SHP77 treated with DMSO at 0.1 percent for 48 hours (cell line): ENCODE data around the gene TEX52.
"Not testable (repeated sequence)": the region's sequence is repeated elsewhere in the genome, so short reads cannot be mapped to it uniquely, and the experiment has no call there.

ENCODE experiments used
- DNase-seq: peaks from one replicate; lab custom pipeline; 2025; lab: John Stamatoyannopoulos, UW

TEX52 gene

DNA sequence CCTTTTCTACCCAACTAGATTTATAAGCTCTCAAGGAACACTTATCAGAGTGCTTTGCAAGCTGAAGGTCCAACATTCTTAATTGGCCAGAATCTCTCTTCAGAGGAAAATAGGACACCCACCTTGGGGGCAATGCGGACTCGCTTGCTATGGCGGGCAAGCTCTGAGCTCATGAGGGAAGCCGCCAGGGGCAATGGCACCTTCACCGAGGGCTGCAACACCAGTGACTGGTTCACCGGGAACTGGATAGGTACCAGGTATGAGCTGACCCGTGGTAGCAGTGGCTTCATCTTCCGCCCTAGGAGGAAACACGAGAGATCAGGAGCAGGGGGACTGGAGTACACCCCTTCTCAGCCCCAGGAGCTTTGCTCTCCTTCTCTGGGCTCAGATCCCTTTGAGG is 7.4 kb upstream of the TEX52 start:
- no peak for DNase-seq

DNA sequence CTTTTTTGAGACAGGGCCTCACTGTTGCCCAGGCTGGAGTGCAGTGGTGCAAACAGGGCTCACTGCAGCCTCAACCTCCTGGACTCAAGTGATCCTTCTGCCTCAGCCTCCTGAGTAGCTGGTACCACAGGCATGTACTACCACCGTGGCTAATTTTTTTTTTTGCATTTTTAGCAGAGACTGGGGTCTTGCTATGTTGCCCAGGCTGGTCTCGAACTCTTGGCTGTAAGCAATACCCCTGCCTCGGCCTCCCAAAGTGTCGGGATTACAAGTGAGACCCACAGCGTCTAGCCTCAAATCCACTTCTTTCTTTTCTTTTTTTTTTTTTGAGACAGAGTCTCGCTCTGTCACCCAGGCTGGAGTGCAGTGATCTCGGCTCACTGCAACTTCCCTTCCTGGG is 6.6 kb upstream of the TEX52 start:
- not testable (repeated sequence) for DNase-seq

DNA sequence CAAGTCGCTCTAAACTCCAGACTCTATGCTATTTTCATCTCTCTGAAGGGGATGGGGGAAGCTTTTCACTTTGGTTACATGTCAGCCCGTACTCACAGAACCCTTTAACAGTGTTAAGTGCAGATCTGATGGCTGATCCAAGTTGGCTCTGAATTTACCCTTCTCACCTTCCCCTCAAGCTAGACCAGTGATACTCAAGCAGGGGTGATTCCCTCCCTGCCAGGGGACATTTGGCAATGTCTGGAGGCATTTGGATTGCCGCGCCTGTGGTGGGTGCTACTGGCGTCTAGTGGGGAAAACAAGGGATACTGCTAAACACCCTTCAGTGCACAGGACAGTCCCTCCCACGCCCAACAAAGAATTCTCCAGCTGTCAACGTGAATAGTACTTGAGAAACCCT is 6.0 kb upstream of the TEX52 start:
- no peak for DNase-seq

DNA sequence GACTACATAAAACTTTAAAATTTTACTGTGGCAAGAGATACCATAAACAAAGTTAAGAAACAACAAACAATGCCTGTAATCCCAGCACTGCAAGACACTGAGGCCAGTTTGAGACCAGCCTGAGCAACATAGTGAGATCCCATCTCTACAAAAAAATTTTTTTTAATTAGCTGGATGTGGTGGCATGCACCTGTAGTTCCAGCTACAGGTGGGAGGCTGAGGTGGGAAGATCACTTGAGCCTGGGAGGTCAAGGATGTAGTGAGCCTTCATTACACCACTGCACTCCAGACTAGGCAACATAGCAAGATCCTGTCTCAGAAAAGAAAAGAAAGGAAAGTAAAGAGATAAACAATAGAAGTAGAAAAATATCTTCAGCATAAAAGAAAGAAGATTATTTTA is 3.3 kb upstream of the TEX52 start:
- DNase-seq, result no peak

DNA sequence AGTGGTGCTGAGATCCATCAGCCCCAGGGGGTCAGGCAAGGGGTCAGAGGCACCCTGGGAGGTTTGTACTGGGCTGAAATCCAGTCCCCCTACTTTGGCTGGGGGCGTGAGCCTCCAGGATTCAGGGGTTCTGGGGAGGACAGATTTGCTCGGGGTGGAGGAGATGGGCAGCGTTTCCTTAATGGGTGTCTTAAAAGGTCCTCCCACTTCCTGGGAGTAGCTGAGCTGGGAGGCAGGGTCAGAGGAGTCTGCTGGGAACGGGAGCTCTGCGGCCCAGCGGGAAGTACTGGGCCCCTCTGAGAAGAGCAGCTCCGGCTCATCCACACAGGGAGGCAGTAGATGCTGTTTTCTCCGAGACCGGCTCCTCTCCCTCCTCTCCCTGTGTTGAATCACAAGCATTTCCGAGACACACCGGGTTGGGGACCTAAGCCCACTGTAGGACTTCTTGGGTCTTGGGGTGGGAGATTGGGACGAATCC is 2.1 kb upstream of the TEX52 start:
- DNase-seq, result no peak

DNA sequence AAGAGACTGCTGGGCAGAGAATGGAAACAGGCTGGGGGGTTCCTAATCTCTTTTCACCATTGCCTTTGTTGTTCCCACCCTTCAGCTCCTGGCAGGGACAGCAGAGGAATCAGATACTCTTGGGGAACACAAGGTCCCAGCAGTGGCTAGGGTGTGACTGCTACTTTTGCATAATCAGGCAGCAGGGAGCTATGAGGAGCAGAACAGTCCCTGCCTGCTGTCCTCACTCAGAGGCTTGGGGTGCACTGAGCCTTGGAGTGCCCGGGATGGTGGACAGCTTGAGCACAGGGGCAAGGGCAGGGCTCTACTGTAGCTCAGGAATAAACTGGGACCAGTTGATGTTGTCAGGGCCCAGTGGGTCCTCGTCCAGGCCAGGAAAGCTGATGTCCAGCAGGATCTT is 1.5 kb upstream of the TEX52 start:
- no peak for DNase-seq

DNA sequence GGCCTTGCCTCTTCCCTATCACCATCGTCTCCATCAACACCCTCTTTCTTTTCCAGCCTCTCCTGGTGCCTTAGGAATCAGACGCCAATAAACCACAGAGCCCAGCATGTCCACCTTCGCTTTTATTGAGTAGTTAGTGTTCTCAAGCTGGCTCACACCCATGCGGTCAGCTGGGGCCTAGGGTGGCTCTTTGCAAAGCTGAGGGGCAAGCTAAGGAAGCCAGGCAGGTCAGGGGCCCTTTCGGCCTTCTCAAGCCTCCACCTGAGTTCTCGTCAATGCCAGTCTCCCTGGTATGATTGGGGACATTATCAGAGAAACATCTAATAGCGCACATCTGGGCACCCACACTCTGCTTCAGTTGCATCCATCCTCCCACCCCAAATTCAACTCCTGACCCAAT is 737 bp upstream of the TEX52 start:
- DNase-seq, result no peak

DNA sequence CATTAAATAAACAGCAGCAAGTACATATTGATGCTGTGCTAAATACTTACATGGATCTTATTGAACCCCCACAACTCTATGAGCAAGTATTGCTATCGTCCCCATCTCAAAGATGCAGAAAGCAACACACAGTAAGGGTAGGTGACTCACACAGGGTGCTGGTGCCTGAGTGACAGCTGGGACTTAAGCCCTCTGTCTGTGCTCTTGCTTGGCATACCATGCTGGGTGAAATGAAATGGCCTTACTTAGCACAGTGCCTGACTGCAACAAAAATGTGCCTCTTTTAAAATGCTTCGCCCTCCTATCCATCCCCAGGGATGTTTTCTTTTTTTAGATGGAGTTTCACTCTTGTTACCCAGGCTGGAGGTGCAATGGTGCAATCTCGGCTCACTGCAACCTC is 788 bp downstream of the TEX52 start:
- no peak for DNase-seq

DNA sequence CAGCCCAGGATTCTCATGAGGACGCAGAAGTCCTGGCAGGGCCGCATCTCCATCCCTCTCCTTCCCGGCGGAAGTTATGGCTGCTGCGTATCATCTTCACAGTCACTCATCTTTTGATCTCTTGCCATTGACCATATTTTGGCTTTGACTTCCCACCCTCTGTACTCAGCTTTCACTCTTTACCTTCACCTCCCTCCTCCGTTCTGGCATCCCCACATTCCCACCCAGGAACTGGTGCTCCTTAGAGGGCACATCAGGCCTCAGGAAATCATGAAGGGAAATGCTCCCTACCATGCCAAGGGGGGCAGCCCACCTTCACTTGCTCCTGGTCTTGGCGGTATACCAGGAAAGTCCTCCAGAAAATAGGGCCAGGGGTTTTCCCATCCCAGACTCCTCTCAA is 1.3 kb downstream of the TEX52 start:
- no peak for DNase-seq

DNA sequence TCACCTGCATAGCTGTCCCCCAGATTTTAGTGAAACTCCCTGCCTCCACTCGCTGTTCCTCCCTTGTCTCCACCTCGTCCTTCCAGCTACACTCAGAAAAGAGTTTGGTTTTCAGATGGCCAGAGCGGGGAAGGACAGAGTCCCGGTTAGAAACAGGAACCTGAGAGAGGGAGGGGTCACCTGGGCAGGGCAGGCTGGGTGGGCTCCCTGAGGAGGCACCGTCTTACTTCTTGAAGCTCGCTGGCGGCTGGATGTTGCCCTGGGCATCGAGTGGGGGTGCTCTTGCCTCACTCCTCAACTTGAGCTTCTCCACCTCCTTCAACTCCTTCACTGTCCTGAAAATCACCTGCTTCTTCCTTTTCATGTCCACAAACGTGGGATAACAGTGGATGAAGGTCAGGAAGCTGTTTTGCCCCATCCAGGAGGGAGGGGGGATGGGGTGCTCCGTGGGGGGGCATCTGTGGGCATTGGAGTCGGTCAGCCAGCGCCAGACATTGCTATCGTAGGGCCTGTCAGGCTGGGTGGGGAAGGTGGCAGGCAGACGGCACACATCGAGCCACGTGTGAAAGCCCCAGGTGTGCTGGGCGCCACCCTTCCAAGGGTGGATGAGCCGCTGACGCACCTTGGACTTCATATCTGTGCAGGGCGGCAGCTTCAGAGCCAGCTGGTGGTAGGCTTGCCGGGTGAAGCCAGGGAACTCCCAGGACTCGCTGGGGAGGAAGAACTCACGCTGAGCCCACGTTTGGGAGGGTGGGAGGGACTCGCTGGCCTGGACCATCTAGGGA is 2.0 kb downstream of the TEX52 start:
- DNase-seq, result no peak

DNA sequence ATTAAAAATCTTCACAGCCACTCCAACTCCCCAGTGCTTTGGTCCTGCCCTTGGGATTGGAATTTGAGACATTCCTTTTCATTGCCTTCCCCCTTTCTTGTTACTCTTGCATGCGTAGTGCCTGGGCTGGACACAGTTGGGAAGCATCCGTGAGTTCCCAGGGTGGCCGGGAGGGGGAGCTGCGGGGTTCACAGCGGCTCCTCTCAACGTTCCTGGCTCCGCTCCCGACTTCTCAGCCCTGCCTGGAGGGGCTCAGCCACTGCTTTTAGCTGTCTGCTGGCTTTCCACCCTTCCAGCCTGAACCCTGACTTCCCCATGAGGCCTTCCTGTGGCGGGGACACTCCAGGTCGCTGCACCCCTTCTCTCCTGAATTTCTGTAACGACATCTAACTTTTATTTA is 3.2 kb downstream of the TEX52 start:
- no peak for DNase-seq

DNA sequence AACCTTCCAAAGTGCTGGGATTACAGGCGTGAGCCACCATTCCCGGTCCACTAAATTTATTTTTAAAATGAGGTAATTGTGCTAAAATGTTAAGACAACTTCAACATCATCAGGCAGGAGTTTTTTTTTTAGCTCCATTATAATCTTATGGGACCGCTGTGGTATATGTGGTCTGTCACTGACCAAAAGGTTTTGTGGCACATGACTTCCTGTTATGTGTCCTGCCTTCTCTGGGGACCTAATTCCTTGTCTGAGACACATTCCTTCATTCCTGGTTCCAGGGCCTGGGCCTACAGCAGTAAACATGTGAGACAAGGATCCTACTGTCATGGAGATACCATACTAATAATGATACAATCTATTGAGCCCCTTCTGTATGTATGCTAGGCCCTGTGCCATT is 4.9 kb downstream of the TEX52 start:
- DNase-seq, result no peak

DNA sequence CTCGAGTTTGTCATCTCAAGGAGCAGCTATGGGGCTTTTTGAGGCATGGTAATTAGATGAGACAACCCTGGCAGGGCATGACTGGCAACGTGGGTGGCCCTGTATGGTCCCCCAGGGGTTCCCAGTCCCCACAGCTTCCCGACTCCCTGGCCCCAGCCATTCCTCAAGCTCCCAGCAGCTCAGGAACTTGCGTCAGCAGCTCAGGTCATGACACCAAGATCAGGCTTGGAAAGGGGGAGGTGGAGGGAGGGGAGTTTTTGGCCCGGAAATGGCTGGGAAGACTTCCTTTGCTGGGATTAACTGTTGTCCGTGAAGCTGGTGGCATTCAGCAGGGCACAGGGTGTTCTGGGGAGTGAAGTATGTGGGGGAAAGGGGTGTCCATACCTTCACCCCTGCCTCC is 11.6 kb downstream of the TEX52 start:
- DNase-seq, result no peak

DNA sequence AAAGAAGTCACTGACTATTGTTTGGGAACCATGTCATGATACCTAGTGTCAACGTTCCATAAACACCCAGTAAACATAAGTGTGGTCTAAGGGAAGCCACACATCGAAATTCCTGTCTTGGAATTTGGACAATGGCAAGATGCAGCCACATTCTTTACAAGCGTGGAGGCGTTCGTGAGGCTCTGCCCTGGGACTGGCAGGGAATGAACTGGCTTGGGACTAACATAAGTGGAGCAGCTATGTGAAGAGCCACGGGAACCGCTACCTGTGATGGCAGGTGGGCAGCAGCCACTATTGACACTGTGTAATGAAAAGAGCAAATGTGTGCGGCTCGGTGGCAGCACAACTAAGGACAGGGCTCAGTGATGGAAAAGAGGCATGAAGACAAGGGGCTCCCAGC is 12.1 kb downstream of the TEX52 start:
- no peak for DNase-seq

DNA sequence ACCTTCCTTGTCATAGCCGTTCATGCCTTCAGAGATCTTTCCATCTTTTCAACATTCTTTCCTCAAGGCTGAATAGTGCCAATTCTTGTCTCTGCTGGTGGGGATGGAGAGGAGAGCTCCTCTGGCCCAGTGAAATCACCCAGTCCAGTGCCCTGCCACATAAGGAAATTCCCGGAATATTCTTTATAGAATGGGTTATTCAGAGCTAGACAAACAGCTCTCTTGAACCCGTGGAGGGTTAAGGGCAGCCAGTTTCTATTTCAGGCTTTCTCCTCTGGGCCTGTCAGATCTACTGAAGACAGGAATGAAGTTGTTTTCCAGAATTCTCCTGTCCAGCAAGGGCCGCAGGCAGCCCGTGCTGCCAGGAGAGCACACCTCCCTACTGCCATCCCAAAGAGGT is 13.9 kb downstream of the TEX52 start:
- no peak for DNase-seq

DNA sequence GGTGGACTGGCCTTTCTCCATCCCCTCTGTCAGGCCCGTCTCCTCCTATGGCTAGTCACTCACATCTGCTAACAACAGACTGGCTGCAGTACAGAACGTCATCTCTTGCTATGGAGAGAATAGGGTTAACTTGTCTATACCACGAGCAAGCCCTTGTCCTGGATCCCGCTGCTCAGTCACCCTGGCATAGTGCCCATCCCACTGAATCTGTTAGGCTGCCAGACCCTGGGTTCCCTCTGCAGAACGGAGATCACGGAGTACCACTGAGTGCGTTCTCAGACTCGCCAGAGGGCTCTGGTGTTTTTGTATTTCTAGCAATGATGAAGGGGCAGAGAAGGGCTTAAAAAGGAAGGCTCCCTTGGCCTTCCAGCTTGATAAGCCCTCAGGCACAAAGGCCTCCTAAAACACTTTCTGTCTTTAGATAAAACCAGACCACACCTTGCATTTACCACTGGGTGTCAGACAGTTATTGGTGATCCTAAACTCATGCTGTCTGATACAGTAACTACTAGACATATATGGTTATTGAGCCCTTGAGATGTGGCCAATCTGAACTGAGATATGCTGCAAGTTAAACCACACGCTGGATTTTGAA is 15.7 kb downstream of the TEX52 start:
- no peak for DNase-seq

DNA sequence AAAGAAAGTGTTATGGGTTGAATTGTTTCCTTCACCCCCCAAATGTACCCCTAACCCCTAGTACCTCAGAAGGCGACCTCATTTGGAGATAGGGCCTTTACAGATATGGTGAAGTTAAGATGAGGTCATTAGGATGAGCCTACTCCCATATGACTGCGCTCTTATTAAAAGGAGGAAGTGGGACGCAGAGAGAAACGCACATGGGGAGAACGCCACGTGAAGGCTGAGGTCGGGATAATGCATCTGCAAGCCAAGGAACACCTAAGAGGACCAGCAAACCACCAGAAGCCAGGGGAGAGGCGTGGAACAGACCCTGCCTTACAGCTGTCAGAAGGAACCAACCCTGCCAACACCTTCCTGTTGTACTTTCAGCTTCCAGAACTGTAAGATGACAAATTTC is 20.3 kb downstream of the TEX52 start:
- DNase-seq, result no peak

DNA sequence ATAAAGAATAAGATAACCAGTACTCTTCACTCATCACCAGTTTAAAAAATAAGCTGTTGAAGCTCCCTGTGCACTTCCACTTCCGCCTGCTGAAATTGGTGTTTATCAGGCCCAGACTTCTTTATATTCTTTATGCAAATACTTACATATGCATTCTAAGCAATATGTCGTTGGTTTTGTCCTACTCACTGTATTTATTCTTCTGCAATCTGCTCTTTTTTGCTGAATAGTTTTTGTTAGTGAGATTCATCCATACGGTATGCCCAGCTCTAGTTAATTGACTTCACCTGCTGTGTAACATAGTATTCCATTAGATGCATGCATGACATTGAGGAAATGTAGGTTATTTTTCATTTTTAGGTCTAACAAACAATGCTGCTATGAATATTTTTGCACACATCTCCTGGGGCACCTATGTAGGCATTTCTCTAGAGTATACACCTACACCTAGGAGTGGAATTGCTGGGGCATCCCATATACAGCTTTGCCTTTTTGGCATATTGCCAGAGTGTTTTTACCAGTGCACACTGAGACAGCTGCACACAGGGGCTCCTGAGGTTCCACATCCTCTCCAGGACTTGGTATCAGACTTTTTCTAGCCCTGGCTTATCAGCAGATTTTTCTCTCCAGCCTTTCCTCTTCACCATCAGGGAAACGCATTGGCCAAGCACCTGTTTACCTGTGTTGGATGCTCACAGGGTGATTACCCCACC is 21.0 kb downstream of the TEX52 start:
- no peak for DNase-seq

DNA sequence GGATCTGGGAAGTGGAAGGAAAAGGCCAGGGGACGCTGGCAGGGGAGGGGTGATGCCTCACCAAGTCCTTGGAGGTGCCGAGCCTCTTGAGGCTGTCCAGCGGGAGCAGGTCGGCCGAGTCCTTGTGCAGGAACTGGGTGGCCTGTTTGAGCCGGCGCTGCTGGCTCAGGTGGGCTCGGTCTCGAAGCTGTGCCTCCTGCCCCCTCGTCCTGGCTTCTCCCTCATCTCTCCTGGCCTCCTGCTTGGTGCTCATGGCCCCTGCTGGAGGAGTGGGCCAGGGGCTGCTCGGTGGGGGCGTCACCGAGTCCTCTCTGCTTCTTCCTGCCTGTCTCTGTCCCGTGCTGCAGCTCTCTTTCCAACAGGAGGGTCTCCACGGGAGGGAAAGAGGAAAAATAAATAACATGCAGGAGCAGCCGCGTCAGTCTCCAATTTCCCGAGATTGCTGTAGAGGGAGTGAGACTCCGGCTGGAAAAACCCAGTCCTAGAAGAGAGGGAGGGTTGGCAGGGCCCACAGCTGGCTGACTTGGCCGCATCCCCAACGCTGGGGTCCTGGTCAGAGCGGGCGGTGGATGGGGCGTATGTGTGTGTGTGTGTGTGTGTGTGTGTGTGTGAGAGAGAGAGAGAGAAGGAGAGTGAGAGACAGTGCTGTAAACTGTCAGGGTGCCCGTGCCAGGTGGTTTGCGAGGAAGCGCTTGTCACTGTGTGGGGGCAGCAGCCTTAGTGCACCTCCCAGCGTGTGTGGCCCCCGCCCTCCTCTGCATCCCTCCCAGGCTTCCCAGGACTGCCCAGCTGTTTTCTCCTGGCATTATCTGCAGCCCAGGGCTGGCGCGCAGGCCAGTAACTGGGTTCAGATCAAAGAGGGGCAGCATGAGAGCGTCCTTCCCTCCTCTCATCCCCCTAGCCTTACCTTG is 22.0 kb downstream of the TEX52 start, which contains the start of gene NRIP2:
TSS of gene NRIP2 (minus strand) at position 455 of the 911 bp plus-strand sequence. CDS start at position 403, 52 bp downstream.
- DNase-seq, result no peak

DNA sequence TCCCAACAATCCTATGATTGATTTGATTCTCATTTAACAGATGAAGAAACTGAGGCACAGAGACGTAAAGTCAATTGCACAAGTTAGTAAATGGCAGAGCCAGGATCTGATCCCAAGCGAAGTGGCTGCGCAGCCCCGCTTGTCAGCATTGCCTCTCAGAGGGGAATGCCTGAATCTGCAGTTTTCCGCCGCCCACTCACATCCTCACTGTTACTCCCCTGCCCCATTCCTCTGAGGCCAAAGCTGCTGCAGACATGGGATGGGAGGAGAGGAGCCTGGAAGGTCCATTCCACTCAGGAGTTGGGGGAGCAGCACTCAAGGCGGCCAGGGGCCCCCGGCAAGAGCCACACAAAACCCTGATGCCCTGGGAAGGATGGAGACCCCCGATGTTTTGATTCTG is 23.0 kb downstream of the TEX52 start:
- DNase-seq, result no peak

DNA sequence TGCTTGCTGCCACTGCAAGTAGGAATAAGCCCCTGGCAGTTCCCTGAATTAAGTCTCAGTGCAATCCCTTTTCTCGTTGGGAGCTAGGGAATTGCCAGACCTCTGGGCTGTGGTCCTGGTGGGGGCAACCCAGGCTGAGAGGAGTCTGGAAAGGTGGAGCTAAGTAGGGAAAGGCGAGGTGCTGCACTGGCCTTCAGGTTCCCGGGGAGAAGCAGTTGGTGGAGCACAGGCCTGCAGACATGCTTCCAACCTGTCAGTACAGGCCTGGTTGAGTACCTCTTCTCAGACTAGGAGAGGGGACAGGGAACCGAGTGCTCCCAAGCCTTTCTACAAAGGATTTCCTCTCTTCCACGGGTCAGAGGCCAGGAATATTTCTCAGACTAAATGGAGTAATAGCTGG is 23.5 kb downstream of the TEX52 start:
- DNase-seq, result no peak

DNA sequence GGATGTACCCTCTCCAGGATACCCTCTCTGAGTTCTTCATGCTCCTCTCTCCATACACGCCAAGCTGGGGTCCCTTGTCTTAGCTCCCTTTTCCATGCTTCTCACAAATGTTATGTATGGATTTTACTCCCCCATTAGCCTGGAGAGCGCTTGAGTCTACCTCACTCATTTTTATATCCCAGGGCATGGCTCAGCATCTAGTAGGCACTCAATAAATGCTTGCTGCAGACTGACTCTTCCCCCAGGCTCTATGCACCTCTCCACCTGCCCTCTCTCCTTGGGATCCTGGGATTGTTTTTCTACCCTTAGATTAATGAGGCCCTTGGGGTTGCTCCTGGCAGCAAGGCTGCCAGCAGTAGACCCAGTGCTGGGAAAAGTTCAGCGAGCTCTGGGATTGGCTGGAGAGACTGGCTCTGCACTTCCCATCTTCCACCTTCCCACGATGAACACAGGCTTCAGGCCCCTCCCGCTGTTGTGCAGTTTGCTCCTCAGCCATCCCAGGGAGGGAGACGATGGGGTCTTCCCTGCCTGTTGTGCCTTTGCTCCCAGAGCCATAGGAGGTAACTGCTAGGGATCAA is 24.2 kb downstream of the TEX52 start:
- no peak for DNase-seq
